Measurements from ENCODE around the gene HS2ST1. TPM values are rescaled to one million over a fixed set of nuclear protein-coding genes. Genes with fewer than 3 reads are reported as not detected.

HS2ST1 gene
- total RNA-seq, 1 donor from 2014 or later, result 13.4 TPM

DNA sequence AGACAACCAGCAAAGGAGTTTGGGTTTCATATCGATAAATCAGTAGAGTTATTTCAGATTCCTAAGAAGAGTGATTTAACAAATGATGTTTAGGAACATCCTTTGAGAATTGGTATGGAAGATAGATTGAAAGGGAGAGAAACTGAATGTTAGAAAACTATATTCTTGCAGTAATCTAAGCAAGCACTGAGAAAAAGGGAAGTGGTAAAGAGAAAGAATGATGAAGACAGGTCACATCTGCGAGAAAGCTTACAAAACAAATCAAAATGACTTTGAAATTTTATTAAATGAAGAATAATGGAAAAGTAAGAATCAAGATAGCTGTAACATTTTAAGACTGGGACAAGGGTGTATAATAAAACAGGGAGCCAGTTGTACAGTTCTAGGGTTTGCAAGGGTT is 177.0 kb downstream of the HS2ST1 start:
- DNase-seq (ENCODE audit: low read depth), result no peak
- Histone ChIP-seq H3K4me3 (ENCODE audit: low read depth, low read length) (no peak overlapping the region), H3K36me3 (ENCODE audit: control insufficient read depth, insufficient read depth, low read length) (no peaks in the 10 kb centered on the region), H3K27me3 (ENCODE audit: control insufficient read depth, insufficient read depth, low read length) (no peaks in the 10 kb centered on the region)
- TF ChIP-seq, protein P1, sequence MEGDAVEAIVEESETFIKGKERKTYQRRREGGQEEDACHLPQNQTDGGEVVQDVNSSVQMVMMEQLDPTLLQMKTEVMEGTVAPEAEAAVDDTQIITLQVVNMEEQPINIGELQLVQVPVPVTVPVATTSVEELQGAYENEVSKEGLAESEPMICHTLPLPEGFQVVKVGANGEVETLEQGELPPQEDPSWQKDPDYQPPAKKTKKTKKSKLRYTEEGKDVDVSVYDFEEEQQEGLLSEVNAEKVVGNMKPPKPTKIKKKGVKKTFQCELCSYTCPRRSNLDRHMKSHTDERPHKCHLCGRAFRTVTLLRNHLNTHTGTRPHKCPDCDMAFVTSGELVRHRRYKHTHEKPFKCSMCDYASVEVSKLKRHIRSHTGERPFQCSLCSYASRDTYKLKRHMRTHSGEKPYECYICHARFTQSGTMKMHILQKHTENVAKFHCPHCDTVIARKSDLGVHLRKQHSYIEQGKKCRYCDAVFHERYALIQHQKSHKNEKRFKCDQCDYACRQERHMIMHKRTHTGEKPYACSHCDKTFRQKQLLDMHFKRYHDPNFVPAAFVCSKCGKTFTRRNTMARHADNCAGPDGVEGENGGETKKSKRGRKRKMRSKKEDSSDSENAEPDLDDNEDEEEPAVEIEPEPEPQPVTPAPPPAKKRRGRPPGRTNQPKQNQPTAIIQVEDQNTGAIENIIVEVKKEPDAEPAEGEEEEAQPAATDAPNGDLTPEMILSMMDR (IDR thresholded peaks at IDR 0.05; ENCODE audit: insufficient read depth, low read length, poor library complexity, severe bottlenecking), result no peak

DNA sequence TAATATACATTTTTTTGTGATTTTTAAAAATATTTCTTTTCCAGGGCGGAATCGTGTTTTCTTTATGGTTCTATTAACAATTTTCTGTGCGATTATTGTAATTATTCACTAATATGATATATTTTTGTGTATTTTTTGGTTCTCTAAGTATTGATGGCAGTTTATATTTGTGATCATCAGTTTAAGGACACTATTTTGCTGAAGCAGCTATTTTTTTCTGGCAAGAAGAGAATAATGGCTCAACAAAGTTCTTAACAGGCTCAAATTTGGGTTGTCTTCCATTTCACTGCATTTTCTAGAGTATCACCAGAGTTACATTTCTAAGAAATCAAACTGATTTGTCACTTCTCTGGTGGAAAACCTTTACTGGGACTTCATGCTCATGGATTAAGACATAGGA is 178.4 kb downstream of the HS2ST1 start:
- TF ChIP-seq, protein P1 (IDR thresholded peaks at IDR 0.05; ENCODE audit: insufficient read depth, low read length, poor library complexity, severe bottlenecking), result no peak
- no peak for DNase-seq (ENCODE audit: low read depth)

DNA sequence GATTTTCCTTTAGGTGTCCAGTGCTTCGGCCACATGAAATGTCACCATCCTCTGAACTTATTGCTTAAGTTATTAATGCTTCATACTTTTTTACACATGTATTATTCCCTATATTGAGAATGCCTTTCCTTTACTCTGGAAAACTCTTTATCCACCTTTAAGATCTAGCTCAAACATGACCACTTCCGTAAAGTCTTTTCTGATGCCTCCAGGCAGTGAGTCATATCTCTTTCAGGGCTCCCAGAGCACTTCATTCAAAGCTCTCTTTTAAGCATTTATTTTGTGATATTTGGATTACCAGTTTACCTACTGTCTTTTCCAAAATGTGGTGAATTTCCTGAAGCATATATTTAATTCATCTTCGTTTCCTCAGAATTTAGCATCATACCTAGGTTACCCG is 178.9 kb downstream of the HS2ST1 start:
- Histone ChIP-seq H3K4me3 (ENCODE audit: low read depth, low read length) (no peak overlapping the region), H3K36me3 (ENCODE audit: control insufficient read depth, insufficient read depth, low read length) (no peaks in the 10 kb centered on the region), H3K27me3 (ENCODE audit: control insufficient read depth, insufficient read depth, low read length) (no peaks in the 10 kb centered on the region)
- TF ChIP-seq, protein P1 (IDR thresholded peaks at IDR 0.05; ENCODE audit: insufficient read depth, low read length, poor library complexity, severe bottlenecking), result no peak
- no peak for DNase-seq (ENCODE audit: low read depth)

More for the DNA sequence above, 178.4 kb downstream of the HS2ST1 start:
- Histone ChIP-seq H3K27me3 (ENCODE audit: control insufficient read depth, insufficient read depth, low read length) (no peaks in the 10 kb centered on the region), H3K4me3 (ENCODE audit: low read depth, low read length) (no peak overlapping the region), H3K36me3 (ENCODE audit: control insufficient read depth, insufficient read depth, low read length) (no peaks in the 10 kb centered on the region)

DNA sequence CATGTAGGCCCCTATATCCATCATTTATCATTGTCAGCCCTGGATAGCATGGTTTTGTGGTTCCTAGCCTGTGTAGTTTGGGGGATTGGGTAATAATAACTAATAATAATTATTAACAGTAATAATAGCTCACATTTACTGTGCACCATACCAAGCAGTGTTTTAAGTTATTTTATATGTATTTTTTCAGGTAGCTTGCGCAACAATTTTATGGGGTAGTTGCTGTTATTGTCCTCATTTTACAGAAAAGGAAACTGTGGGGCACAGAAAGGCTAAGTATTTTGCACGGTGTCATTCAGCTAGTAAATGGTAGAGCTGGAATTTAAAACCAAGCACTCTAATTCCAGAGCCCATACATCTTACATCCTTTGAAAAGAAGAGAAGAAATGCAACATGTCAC is 179.8 kb downstream of the HS2ST1 start:
- Histone ChIP-seq H3K4me3 (ENCODE audit: low read depth, low read length) (no peak overlapping the region), H3K27me3 (ENCODE audit: control insufficient read depth, insufficient read depth, low read length) (no peaks in the 10 kb centered on the region), H3K36me3 (ENCODE audit: control insufficient read depth, insufficient read depth, low read length) (no peaks in the 10 kb centered on the region)
- TF ChIP-seq, protein P1 (IDR thresholded peaks at IDR 0.05; ENCODE audit: insufficient read depth, low read length, poor library complexity, severe bottlenecking), result no peak
- DNase-seq (ENCODE audit: low read depth), result no peak

DNA sequence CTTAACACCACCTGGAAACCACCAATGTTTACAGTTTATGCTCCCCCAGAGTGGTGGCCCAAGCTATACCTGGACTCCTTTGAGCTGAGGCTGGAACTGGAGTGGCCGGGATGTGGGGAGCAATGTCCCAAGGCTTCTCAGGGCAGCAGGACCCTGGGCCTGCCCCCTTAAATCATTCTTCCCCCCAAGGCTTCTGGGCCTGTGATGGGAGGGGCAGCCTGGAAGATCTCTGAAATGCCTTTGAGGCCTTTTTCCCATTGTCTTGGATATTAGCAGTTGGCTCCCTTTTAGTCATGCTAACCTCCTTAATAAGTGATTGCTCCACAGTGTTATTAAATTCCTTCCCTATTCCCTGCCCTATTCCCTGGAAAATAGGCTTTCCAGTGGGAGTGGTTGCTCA is 185.8 kb downstream of the HS2ST1 start:
- DNase-seq (ENCODE audit: low read depth), result no peak
- Histone ChIP-seq H3K4me3 (ENCODE audit: low read depth, low read length) (no peak overlapping the region), H3K36me3 (ENCODE audit: control insufficient read depth, insufficient read depth, low read length) (no peaks in the 10 kb centered on the region), H3K27me3 (ENCODE audit: control insufficient read depth, insufficient read depth, low read length) (no peaks in the 10 kb centered on the region)
- TF ChIP-seq, protein P1 (IDR thresholded peaks at IDR 0.05; ENCODE audit: insufficient read depth, low read length, poor library complexity, severe bottlenecking), result no peak

DNA sequence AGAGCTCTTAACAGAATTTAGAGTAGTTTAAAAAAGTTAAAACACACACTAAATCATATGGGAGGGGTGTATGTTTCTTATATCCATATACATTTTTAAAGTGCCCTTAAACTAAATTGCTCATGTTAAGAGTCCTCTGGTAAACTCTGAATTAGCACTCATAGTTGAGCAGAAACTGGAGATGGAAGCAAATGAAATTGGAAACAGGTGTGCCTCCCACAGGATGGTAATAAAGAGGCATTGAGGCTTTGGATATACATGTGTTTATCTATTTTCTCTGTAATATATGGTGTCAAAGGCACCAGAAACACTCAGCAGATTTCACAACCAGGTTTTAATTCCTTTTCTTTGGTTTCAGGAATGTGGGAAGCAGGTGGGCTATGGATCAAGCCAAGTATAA is 188.6 kb downstream of the HS2ST1 start:
- Histone ChIP-seq H3K4me3 (ENCODE audit: low read depth, low read length) (no peak overlapping the region), H3K36me3 (ENCODE audit: control insufficient read depth, insufficient read depth, low read length) (no peaks in the 10 kb centered on the region), H3K27me3 (ENCODE audit: control insufficient read depth, insufficient read depth, low read length) (no peaks in the 10 kb centered on the region)
- DNase-seq (ENCODE audit: low read depth), result no peak
- TF ChIP-seq, protein P1 (IDR thresholded peaks at IDR 0.05; ENCODE audit: insufficient read depth, low read length, poor library complexity, severe bottlenecking), result no peak
